NCI-H748 (cell line): ENCODE data around the gene RNF138.
A peak's percentile ranks its signal among the peaks of the same experiment; 100 is the strongest.
"Not testable (repeated sequence)": the region's sequence is repeated elsewhere in the genome, so short reads cannot be mapped to it uniquely, and the experiment has no call there.

ENCODE experiments used
- DNase-seq: peaks from one replicate; lab custom pipeline; 2025; ENCODE audit not compliant: unreplicated experiment; lab: John Stamatoyannopoulos, UW

RNF138 gene

DNA sequence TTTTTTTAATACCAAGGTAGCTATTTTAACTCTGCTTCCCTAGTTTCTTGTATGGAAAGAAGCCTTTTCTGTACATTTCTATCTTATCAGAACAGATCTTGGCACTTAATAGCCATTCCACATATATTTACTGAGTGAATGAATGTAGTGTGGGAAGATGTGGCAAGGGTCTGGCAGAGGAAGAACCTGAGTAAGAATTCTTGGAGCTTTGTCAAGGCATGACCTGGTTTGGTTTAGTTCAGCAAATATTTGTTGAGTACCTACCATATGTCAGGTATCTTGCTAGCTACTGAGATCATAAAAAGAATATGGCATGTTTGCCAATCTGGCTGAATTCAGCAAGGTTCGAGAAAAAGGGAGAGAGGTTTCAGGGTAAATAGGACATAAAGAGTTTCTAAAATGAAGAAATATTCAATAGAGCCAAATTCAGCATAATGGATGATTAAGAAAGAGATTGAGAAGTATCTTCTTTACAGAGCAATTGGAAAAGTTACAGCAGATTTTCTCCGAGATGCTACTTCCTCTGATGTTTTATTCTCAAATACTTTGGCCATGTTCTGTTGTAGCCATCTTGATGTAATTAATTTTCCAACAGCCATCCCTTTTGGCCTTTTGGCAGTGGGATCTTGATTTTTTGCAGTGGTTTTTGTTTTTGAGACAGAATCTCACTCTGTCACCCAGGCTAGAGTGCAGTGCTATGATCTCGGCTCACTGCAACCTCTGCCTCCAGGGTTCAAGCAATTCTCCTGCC lies 76.5 kb downstream of the RNF138 start:
- no peak for DNase-seq

DNA sequence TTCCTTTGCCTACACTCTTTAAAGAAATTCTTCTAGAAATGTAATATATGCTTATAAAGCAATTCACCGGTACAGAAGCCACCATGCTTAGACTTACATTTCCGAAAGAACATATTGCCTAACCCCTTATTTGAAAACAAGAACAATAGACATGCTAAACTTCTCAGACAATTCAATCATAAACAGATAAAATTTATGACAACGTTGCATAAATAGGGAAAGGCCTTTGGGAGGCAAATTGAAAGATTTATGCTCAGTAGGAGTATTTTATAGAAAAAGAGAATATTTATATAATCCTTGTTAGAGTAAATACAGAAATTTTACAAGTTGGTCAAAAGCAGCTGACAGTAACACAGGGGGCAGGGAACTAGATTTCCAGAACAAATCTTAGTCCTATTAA lies 82.0 kb downstream of the RNF138 start:
- DNase-seq: no peak

DNA sequence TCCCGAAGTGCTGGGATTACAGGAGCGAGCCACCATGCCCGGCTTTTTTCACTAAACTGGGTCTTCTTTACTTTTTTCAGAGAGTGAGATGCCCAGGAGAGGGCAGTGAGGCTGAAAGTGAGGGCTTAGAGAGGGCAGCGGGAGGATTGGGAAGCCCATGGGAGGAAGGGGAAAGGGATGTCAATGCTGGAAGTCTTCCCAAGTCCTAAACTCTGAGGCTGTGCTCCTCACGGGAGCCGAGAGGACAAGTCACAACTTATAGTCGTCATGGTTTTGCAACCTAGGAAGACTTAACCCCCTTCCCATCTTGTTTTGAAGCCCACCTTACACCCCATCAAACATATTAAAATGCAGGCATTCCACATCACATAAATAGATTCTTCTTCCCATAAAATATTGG lies 83.0 kb downstream of the RNF138 start:
- DNase-seq: no peak

DNA sequence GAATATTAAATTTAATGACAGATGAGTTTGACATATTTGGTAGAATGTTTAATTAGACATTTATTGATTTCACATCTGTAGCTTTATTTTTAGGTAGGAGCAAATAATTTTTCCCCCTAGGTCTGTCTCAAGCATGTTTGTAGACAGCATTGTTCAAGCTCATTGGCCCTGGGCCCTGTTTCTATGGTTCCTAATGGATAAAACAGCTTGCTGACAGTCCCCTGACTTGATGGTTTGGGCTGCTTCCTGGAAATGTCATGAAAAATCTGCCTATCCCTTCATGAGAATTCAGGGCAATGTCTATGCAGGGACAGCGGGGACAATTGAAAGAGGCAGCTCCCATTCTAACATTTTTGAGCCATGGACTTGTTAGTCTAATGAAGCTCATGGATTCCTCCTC lies 83.6 kb downstream of the RNF138 start:
- DNase-seq: peak; percentile 63

DNA sequence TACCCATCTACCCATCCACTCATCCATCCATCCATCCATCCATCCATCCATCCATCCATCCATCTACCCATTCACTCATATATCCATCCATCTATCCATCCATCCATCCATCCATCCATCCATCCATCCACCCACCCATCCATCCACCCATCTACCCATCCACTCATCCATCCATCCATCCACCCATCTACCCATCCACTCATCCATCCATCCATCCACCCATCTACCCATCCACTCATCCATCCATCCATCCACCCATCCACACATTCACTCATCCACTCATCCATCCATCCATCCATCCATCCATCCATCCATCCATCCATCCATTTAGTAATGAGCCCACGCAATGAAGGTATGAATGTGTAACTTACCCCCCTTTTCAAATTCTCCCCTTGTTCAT lies 85.1 kb downstream of the RNF138 start:
- not testable (repeated sequence) for DNase-seq

DNA sequence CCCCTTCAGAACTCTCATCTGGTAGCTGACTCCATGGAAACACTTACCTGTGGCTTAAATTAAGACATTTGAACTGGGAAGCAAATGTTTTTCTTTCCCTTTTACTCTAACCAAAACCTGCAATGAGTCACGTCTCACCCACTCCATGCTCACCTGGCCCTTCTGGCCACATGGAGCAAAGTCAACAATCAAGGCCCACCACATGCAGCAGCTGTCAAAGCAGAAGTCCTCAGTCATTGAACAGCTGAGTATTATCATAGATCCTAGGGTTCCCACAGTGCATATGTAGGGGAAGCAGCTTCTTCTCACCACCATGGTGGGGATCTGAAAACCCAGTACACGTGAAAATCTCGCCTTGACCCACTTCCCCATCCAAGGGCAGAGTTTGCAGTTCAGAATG lies 85.9 kb downstream of the RNF138 start:
- DNase-seq: peak; percentile 84
